Measurements from ENCODE around the gene MIPOL1.
"Not testable (repeated sequence)": the region's sequence is repeated elsewhere in the genome, so short reads cannot be mapped to it uniquely, and the experiment has no call there.

The MIPOL1 gene

GRCh38 chr14:37236044-37236443 is 38.3 kb downstream of the MIPOL1 start:
- DNase-seq: not testable (repeated sequence)

- no peak for DNase-seq
These were observed 39.4 kb downstream of the MIPOL1 start for GRCh38 chr14:37237094-37237493.

- no peak for DNase-seq
These were observed 40.0 kb downstream of the MIPOL1 start for GRCh38 chr14:37237735-37238200.

- DNase-seq: no peak
These were observed 43.5 kb downstream of the MIPOL1 start for GRCh38 chr14:37241198-37241597.

GRCh38 chr14:37246427-37246829 is 48.7 kb downstream of the MIPOL1 start:
- DNase-seq: no peak

- no peak for DNase-seq
These were observed 50.2 kb downstream of the MIPOL1 start for GRCh38 chr14:37247791-37248461.

GRCh38 chr14:37251775-37252174 is 54.0 kb downstream of the MIPOL1 start:
- no peak for DNase-seq

- no peak for DNase-seq
These were observed 54.7 kb downstream of the MIPOL1 start for GRCh38 chr14:37252434-37252833.

GRCh38 chr14:37253905-37254304 is 56.2 kb downstream of the MIPOL1 start:
- no peak for DNase-seq

- no peak for DNase-seq
These were observed 56.7 kb downstream of the MIPOL1 start for GRCh38 chr14:37254411-37254947.

- DNase-seq: no peak
These were observed 59.8 kb downstream of the MIPOL1 start for GRCh38 chr14:37257501-37258070.

- no peak for DNase-seq
These were observed 64.9 kb downstream of the MIPOL1 start for GRCh38 chr14:37262649-37263048.

GRCh38 chr14:37263656-37264236 is 66.0 kb downstream of the MIPOL1 start:
- DNase-seq: no peak

- no peak for DNase-seq
These were observed 71.1 kb downstream of the MIPOL1 start for GRCh38 chr14:37268788-37269187.

- no peak for DNase-seq
These were observed 72.9 kb downstream of the MIPOL1 start for GRCh38 chr14:37270629-37271028.

GRCh38 chr14:37272569-37272968 is 74.8 kb downstream of the MIPOL1 start:
- DNase-seq: no peak

- no peak for DNase-seq
These were observed 76.9 kb downstream of the MIPOL1 start for GRCh38 chr14:37274652-37275051.

GRCh38 chr14:37275963-37276362 is 78.2 kb downstream of the MIPOL1 start:
- DNase-seq: no peak

- DNase-seq: no peak
These were observed 81.2 kb downstream of the MIPOL1 start for GRCh38 chr14:37278636-37279538.

GRCh38 chr14:37279818-37280217 is 82.1 kb downstream of the MIPOL1 start:
- DNase-seq: no peak

GRCh38 chr14:37284760-37285159 is 87.0 kb downstream of the MIPOL1 start:
- DNase-seq: no peak

GRCh38 chr14:37285220-37285619 is 87.5 kb downstream of the MIPOL1 start:
- no peak for DNase-seq

- DNase-seq: no peak
These were observed 92.0 kb downstream of the MIPOL1 start for GRCh38 chr14:37289688-37290087.

Measured in 8988T (cell line).